SK-N-SH (cell line): Measurements from ENCODE around the gene YIPF5. TPM values are rescaled to one million over a fixed set of nuclear protein-coding genes. Genes with fewer than 3 reads are reported as not detected.
A peak's percentile ranks its signal among the peaks of the same experiment; 100 is the strongest.

Experiments
- CTCF ChIA-PET: fragments of 300-600, 350-600 bp; formaldehyde crosslinking; extraction: SDS; loops from one replicate; lab custom pipeline; 2021; lab: Yijun Ruan, JAX
- POLR2A ChIA-PET: fragments of 350-600 bp; sonication (Branson Sonifier 250); formaldehyde crosslinking; extraction: SDS; loops from one replicate; lab custom pipeline; 2020; ENCODE audit warnings: antibody characterized with exemption, inconsistent platforms; lab: Yijun Ruan, JAX
- DNase-seq: peaks from one replicate; pipeline ENCODE4 v3.0.0; 2012
- H2AFZ ChIP-seq: fragments of 200-600 bp; sonication (generic); 2 replicates; pipeline ENCODE4 v1.8.1; 2016; ENCODE audit warnings: antibody characterized with exemption, mild to moderate bottlenecking, low read depth
- H3F3A ChIP-seq: fragments of 200-600 bp; sonication (generic); replicated peaks from 2 replicates; pipeline ENCODE3; 2016; ENCODE audit warnings: antibody characterized with exemption, mild to moderate bottlenecking; ENCODE audit not compliant: insufficient read depth
- H3K27ac ChIP-seq, 2 experiments: fragments of 200-500 bp in 1 of 2; fragments of 200-600 bp in 1 of 2; sonication (Bioruptor generic) in 1 of 2; sonication (generic), shearing (Covaris generic) in 1 of 2; 2 replicates each; pipeline versions ENCODE4 v1.5.1 to v1.6.1; 2014 to 2016; ENCODE audit warnings: low read depth in 2 of 2, inconsistent platforms in 1 of 2, low read length in 1 of 2, mild to moderate bottlenecking in 1 of 2, mixed read lengths in 1 of 2
- H3K27me3 ChIP-seq: fragments of 200-600 bp; sonication (generic), shearing (Covaris generic); 2 replicates; pipeline ENCODE4 v1.6.1; 2016; ENCODE audit warnings: mixed run types; ENCODE audit not compliant: insufficient read depth
- H3K36me3 ChIP-seq, 2 experiments: fragments of 200-500 bp in 1 of 2; fragments of 200-600 bp in 1 of 2; sonication (Bioruptor generic) in 1 of 2; sonication (generic) in 1 of 2; replicated peaks in 1 of 2; 2 replicates each; pipeline versions ENCODE3 to v1.5.1; 2014 to 2016; ENCODE audit warnings: low read length in 1 of 2, mild to moderate bottlenecking in 1 of 2; ENCODE audit not compliant: insufficient read depth in 2 of 2, control insufficient read depth in 1 of 2
- H3K4me1 ChIP-seq, 2 experiments: fragments of 200-500 bp in 1 of 2; fragments of 200-600 bp in 1 of 2; sonication (Bioruptor generic) in 1 of 2; sonication (generic), shearing (Covaris generic) in 1 of 2; 2 replicates each; pipeline versions ENCODE4 v1.5.1 to v1.6.1; 2014 to 2016; ENCODE audit warnings: low read depth in 1 of 2, low read length in 1 of 2, mixed run types in 1 of 2; ENCODE audit not compliant: insufficient read depth in 2 of 2, control insufficient read depth in 1 of 2
- H3K4me2 ChIP-seq: fragments of 200-600 bp; sonication (generic), shearing (Covaris generic); 2 replicates; pipeline ENCODE4 v1.6.1; 2017; ENCODE audit warnings: mixed run types
- H3K4me3 ChIP-seq, 2 experiments: fragments of 200-500 bp in 1 of 2; fragments of 200-600 bp in 1 of 2; sonication (Bioruptor generic) in 1 of 2; sonication (generic), shearing (Covaris generic) in 1 of 2; 2 replicates each; pipeline versions ENCODE4 v1.5.1 to v1.8.1; 2014 to 2016; ENCODE audit warnings: low read depth in 2 of 2, inconsistent platforms in 1 of 2, low read length in 1 of 2, mild to moderate bottlenecking in 1 of 2, mixed read lengths in 1 of 2, moderate library complexity in 1 of 2
- H3K79me2 ChIP-seq: fragments of 200-600 bp; sonication (generic); 2 replicates; pipeline ENCODE4 v1.8.1; 2017; ENCODE audit warnings: mild to moderate bottlenecking; ENCODE audit not compliant: insufficient read depth
- H3K9ac ChIP-seq: fragments of 200-600 bp; sonication (generic); 2 replicates; pipeline ENCODE4 v1.6.1; 2017; ENCODE audit warnings: mixed run types
- H3K9me2 ChIP-seq: fragments of 200-600 bp; sonication (generic); 2 replicates; pipeline ENCODE4 v1.6.1; 2017; ENCODE audit warnings: mixed run types
- H3K9me3 ChIP-seq: fragments of 200-600 bp; sonication (generic); 2 replicates; pipeline ENCODE4 v1.6.1; 2017; ENCODE audit warnings: mixed run types, mild to moderate bottlenecking, moderate library complexity
- H4K20me1 ChIP-seq: fragments of 200-600 bp; sonication (generic); 2 replicates; pipeline ENCODE4 v1.6.1; 2017; ENCODE audit warnings: mild to moderate bottlenecking, mixed run types; ENCODE audit not compliant: insufficient read depth
- FOXJ3 ChIP-seq: sonication (generic); formaldehyde crosslinking; IDR thresholded peaks from 2 replicates; pipeline ENCODE4 v1.5.1; 2020; ENCODE audit warnings: mild to moderate bottlenecking, missing genetic modification reagents
- GABPA ChIP-seq: IDR thresholded peaks from 2 replicates; pipeline ENCODE4 v1.4.0; 2012; ENCODE audit warnings: low read depth, mild to moderate bottlenecking
- IRF3 ChIP-seq: fragments of 150-350 bp; IDR thresholded peaks from 2 replicates; pipeline ENCODE4 v1.6.1; 2016; ENCODE audit warnings: mild to moderate bottlenecking, low read depth, low read length
- MEF2A ChIP-seq: IDR thresholded peaks from 2 replicates; pipeline ENCODE4 v1.4.0; 2012; ENCODE audit warnings: low read depth, borderline replicate concordance
- POLR2AphosphoS5 ChIP-seq: IDR thresholded peaks from 2 replicates; pipeline ENCODE4 v1.6.1; 2012; ENCODE audit warnings: low read depth, low read length
- RAD21 ChIP-seq: IDR thresholded peaks from 2 replicates; pipeline ENCODE4 v1.6.1; 2012; ENCODE audit warnings: mild to moderate bottlenecking, low read length
- RFX5 ChIP-seq: IDR thresholded peaks from 2 replicates; pipeline ENCODE4 v1.6.1; 2012; ENCODE audit warnings: mild to moderate bottlenecking, improper control_type of control experiment, low read length
- RXRA ChIP-seq: IDR thresholded peaks from 2 replicates; pipeline ENCODE4 v1.4.0; 2012; ENCODE audit warnings: low read depth, mild to moderate bottlenecking, borderline replicate concordance
- SMC3 ChIP-seq: IDR thresholded peaks from 2 replicates; pipeline ENCODE4 v1.6.1; 2012; ENCODE audit warnings: low read depth, low read length, improper control_type of control experiment
- ZBTB33 ChIP-seq: IDR thresholded peaks from 2 replicates; pipeline ENCODE4 v1.4.0; 2012; ENCODE audit warnings: low read depth, borderline replicate concordance
- WGBS: methylation state at CpG from one replicate; pipeline ENCODE4 v1.1.6; 2017; ENCODE audit warnings: low lambda C conversion rate; 5-methylcytosine and 5-hydroxymethylcytosine counted together
- polyA plus RNA-seq, 3 experiments: library from polyadenylated mRNA; depleted of rRNA; stranded (reverse); fragments of >200 nt; gene quantifications; 2 replicates each; pipeline ENCODE4 v1.2.3, GENCODE V29; 2012
- TF ChIP-seq, protein P1 (sequence below): fragments of 200-600 bp; sonication (generic); IDR thresholded peaks from 2 replicates; pipeline ENCODE4 v1.6.1; 2017; ENCODE audit warnings: antibody characterized with exemption, mild to moderate bottlenecking, moderate library complexity

The YIPF5 gene
- polyA plus RNA-seq, 1 of the 3 experiments (the other 2 are of a cell fraction): 36.2 TPM

DNA sequence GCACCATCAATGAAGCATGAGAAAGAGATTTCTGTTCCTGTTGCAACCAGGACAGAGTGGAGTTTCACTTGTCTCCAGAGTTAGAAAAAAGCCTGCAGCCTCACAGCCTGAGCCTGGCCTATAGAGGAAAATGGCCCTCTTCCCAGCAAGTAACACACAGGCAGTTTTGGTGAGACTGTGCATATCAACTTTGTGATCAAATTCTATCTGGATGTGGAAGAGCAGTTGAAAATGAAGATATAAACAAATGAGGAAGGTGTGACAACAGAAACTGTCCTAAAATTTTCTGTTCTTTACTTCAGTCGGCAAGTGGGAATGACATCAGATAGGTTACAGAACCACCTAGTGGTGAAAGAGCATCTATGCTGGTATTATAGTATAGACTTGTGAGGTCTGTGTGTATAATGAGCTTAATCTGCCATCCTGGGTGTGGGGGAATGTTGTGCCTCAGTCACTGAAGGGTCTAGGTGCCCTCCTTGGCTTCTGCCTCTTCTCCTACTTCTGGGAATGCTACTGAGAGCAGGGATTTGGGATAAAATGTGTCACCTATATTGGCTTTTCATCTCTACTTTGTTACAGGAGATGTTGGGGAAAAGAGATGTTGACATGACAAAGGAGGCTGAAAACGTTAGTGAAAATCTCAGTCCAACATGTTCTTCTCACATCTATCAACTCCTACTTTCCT, 28.2 kb downstream of the YIPF5 start:
- H3K79me2 ChIP-seq: no peaks in the 10 kb centered on the region
- H3K27me3 ChIP-seq: no peaks in the 10 kb centered on the region
- WGBS: 12% methylated on average over 2 of the region's 2 CpGs
- ChIA-PET POLR2A (no interaction called here), CTCF (interaction anchor here (0.5 to 3.4 kb wide), 35 partner anchors 8 to 1261 kb away, joined by 3 to 20 read pairs (median 3); partner anchors contain the start of gene YIPF5)
- peak; percentile 36 for DNase-seq
- H4K20me1 ChIP-seq: no peaks in the 10 kb centered on the region
- H3K4me1 ChIP-seq: peaks cover 0 to 3% of the 10 kb centered on the region in 2 experiments; a peak in 1 of 4 replicates
- no peak for TF ChIP-seq RFX5
- TF ChIP-seq SMC3: peak; percentile 69
- TF ChIP-seq FOXJ3 (CRISPR knock-in tag): no peak
- TF ChIP-seq RAD21: peak; percentile 90
- TF ChIP-seq RXRA: no peak
- TF ChIP-seq, protein P1, sequence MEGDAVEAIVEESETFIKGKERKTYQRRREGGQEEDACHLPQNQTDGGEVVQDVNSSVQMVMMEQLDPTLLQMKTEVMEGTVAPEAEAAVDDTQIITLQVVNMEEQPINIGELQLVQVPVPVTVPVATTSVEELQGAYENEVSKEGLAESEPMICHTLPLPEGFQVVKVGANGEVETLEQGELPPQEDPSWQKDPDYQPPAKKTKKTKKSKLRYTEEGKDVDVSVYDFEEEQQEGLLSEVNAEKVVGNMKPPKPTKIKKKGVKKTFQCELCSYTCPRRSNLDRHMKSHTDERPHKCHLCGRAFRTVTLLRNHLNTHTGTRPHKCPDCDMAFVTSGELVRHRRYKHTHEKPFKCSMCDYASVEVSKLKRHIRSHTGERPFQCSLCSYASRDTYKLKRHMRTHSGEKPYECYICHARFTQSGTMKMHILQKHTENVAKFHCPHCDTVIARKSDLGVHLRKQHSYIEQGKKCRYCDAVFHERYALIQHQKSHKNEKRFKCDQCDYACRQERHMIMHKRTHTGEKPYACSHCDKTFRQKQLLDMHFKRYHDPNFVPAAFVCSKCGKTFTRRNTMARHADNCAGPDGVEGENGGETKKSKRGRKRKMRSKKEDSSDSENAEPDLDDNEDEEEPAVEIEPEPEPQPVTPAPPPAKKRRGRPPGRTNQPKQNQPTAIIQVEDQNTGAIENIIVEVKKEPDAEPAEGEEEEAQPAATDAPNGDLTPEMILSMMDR: peak; percentile 83
- no peak for TF ChIP-seq MEF2A
- TF ChIP-seq ZBTB33: no peak
- TF ChIP-seq IRF3: no peak
- H3F3A ChIP-seq: no peaks in the 10 kb centered on the region
- no peaks in the 10 kb centered on the region for H3K36me3 ChIP-seq
- H2AFZ ChIP-seq: peak overlapping the region; percentile 69
- no peak overlapping the region for H3K4me3 ChIP-seq
- H3K9ac ChIP-seq: no peak overlapping the region
- peak overlapping the region in 1 of 2 experiments; percentile 30; a peak in 1 of 4 replicates for H3K27ac ChIP-seq
- H3K4me2 ChIP-seq: no peak overlapping the region
- no peaks in the 10 kb centered on the region for H3K9me3 ChIP-seq
- H3K9me2 ChIP-seq: no peaks in the 10 kb centered on the region

DNA sequence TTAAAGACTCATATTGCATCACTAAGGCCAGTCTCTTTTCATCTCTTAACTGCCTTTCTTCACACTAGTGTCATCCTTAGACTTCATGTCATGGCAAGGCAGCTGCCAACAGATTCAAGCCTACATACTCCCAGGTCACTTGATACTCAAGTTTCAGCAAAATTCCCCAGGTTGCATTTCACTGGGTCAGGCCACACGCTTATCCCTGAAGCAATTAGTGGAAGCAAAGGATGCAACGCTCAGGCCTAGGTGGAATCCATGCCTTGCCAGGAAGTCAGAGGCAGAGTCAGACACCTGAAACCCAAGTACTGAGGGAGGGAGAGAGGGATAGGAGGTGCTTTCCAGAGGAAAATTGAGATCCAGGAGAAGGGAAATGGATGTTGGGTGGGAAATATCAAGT, 28.9 kb downstream of the YIPF5 start:
- H3F3A ChIP-seq: no peaks in the 10 kb centered on the region
- no peak for TF ChIP-seq POLR2AphosphoS5
- TF ChIP-seq GABPA: no peak
- H3K4me3 ChIP-seq: no peak overlapping the region
- H2AFZ ChIP-seq: peak overlapping the region; percentile 69
- ChIA-PET POLR2A (no interaction called here), CTCF (interaction anchor here (0.7 to 3.4 kb wide), 17 partner anchors 9 to 1261 kb away, joined by 3 to 20 read pairs (median 5); no protein-coding TSS in a partner anchor)
- no peaks in the 10 kb centered on the region for H4K20me1 ChIP-seq
- H3K27ac ChIP-seq: peak overlapping the region in 1 of 2 experiments; percentile 30; a peak in 1 of 4 replicates
- 84% methylated on average over 2 of the region's 2 CpGs for WGBS
- no peak overlapping the region for H3K4me2 ChIP-seq
- peaks cover 0 to 3% of the 10 kb centered on the region in 2 experiments; a peak in 1 of 4 replicates for H3K4me1 ChIP-seq
- H3K27me3 ChIP-seq: no peaks in the 10 kb centered on the region
- DNase-seq: no peak
- no peaks in the 10 kb centered on the region for H3K9me3 ChIP-seq
- no peaks in the 10 kb centered on the region for H3K79me2 ChIP-seq
- H3K9me2 ChIP-seq: no peaks in the 10 kb centered on the region
- no peaks in the 10 kb centered on the region for H3K36me3 ChIP-seq
- no peak overlapping the region for H3K9ac ChIP-seq
